Esophagus squamous epithelium (tissue), 4 donors: ENCODE measurements around the gene STARD7.

ENCODE experiments used
- POLR2A ChIP-seq, 4 donors: fragments of 450-650 bp; IDR thresholded peaks; one replicate each; pipeline ENCODE4 v1.6.1; 2017; ENCODE audit warnings: antibody characterized with exemption in 4 of 4, mild to moderate bottlenecking in 4 of 4, moderate library complexity in 3 of 4
- TF ChIP-seq, protein P1 (sequence below), 6 experiments: fragments of 450-650 bp in 4 of 6; fragments of 200-600 bp in 2 of 6; sonication (generic) in 2 of 6; IDR thresholded peaks; one replicate each; pipeline ENCODE4 v1.5.1; 2016 to 2019; ENCODE audit warnings: antibody characterized with exemption in 6 of 6, mild to moderate bottlenecking in 4 of 6, moderate library complexity in 4 of 6

DNA sequence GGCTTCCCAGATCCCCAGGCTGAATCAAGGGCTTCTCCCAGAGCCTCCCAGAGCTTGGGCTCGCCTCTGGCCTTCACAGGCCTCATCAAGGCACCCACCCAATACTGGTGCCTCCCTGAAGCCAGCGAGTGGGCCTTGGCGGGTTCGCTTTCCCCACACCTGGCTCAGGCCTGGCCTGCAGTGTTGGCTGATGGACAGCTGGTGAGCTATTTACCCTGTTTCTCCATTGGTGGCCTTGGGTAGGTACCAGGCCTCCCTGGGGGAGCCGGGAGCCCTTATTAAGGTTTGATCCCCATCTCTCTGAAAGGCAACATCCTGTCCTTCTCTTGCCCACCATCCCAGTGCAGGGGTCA, 45.2 kb downstream of the STARD7 start:
- TF ChIP-seq, protein P1, sequence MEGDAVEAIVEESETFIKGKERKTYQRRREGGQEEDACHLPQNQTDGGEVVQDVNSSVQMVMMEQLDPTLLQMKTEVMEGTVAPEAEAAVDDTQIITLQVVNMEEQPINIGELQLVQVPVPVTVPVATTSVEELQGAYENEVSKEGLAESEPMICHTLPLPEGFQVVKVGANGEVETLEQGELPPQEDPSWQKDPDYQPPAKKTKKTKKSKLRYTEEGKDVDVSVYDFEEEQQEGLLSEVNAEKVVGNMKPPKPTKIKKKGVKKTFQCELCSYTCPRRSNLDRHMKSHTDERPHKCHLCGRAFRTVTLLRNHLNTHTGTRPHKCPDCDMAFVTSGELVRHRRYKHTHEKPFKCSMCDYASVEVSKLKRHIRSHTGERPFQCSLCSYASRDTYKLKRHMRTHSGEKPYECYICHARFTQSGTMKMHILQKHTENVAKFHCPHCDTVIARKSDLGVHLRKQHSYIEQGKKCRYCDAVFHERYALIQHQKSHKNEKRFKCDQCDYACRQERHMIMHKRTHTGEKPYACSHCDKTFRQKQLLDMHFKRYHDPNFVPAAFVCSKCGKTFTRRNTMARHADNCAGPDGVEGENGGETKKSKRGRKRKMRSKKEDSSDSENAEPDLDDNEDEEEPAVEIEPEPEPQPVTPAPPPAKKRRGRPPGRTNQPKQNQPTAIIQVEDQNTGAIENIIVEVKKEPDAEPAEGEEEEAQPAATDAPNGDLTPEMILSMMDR (IDR thresholded peaks at IDR 0.05) = no peak
- no peak for TF ChIP-seq POLR2A (IDR thresholded peaks at IDR 0.05)
